ENCODE data around the gene LARP4B. TPM values are rescaled to one million over a fixed set of nuclear protein-coding genes. Genes with fewer than 3 reads are reported as not detected.
A peak's percentile ranks its signal among the peaks of the same experiment; 100 is the strongest.

The LARP4B gene
- total and polyA plus RNA-seq, 2 of the 13 experiments (the other 11 are each of a cell fraction or from before 2014, with no cell fraction given), result 19.5 to 30.2 TPM

DNA sequence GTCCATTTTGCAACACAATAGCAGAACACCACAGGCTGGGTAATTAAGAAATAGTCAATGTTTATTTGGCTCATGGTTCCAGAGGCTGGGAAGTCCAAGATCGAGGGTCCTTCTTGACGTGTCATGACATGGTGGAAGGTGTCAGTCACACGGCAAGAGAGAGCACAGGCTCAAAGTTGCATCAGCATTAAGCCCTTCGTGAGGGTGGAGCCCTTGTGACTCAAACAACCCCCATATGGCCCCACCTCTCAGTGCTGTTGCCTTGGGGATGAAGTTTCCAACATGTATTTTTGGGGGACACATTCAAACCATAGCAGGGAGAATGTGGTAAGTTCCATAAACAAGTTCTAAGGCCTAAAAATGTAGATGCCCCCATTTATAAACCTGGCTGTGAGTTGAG is 32.1 kb upstream of the LARP4B start (continued):
- TF ChIP-seq AFF4 (CRISPR knock-in tag; IDR thresholded peaks at IDR 0.05) (no peak), RAD21 (CRISPR knock-in tag; IDR thresholded peaks at IDR 0.05) (no peak), ZNF432 (CRISPR knock-in tag; IDR thresholded peaks at IDR 0.05; ENCODE audit: borderline replicate concordance) (no peak), IRX3 (CRISPR knock-in tag; IDR thresholded peaks at IDR 0.05; ENCODE audit: borderline replicate concordance, low read depth) (no peak), ZNF691 (CRISPR knock-in tag; IDR thresholded peaks at IDR 0.05; ENCODE audit: borderline replicate concordance, low read depth) (no peak), SUZ12 (IDR thresholded peaks at IDR 0.05; ENCODE audit: low read depth, low read length) (no peak), ATF4 (CRISPR knock-in tag; IDR thresholded peaks at IDR 0.05) (peak in 1 of 2 experiments; percentile 60; a peak in 1 of 4 replicates), MYNN (CRISPR knock-in tag; IDR thresholded peaks at IDR 0.05; ENCODE audit: low read depth) (no peak), MATR3 (CRISPR knock-in tag; IDR thresholded peaks at IDR 0.05) (no peak), ZNF414 (CRISPR knock-in tag; IDR thresholded peaks at IDR 0.05) (no peak), FOXM1 (CRISPR knock-in tag; IDR thresholded peaks at IDR 0.05) (no peak), ZNF335 (CRISPR knock-in tag; IDR thresholded peaks at IDR 0.05) (no peak)
- TF ChIP-seq, protein P1, sequence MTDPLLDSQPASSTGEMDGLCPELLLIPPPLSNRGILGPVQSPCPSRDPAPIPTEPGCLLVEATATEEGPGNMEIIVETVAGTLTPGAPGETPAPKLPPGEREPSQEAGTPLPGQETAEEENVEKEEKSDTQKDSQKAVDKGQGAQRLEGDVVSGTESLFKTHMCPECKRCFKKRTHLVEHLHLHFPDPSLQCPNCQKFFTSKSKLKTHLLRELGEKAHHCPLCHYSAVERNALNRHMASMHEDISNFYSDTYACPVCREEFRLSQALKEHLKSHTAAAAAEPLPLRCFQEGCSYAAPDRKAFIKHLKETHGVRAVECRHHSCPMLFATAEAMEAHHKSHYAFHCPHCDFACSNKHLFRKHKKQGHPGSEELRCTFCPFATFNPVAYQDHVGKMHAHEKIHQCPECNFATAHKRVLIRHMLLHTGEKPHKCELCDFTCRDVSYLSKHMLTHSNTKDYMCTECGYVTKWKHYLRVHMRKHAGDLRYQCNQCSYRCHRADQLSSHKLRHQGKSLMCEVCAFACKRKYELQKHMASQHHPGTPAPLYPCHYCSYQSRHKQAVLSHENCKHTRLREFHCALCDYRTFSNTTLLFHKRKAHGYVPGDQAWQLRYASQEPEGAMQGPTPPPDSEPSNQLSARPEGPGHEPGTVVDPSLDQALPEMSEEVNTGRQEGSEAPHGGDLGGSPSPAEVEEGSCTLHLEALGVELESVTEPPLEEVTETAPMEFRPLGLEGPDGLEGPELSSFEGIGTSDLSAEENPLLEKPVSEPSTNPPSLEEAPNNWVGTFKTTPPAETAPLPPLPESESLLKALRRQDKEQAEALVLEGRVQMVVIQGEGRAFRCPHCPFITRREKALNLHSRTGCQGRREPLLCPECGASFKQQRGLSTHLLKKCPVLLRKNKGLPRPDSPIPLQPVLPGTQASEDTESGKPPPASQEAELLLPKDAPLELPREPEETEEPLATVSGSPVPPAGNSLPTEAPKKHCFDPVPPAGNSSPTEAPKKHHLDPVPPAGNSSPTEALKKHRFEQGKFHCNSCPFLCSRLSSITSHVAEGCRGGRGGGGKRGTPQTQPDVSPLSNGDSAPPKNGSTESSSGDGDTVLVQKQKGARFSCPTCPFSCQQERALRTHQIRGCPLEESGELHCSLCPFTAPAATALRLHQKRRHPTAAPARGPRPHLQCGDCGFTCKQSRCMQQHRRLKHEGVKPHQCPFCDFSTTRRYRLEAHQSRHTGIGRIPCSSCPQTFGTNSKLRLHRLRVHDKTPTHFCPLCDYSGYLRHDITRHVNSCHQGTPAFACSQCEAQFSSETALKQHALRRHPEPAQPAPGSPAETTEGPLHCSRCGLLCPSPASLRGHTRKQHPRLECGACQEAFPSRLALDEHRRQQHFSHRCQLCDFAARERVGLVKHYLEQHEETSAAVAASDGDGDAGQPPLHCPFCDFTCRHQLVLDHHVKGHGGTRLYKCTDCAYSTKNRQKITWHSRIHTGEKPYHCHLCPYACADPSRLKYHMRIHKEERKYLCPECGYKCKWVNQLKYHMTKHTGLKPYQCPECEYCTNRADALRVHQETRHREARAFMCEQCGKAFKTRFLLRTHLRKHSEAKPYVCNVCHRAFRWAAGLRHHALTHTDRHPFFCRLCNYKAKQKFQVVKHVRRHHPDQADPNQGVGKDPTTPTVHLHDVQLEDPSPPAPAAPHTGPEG (CRISPR knock-in tag; IDR thresholded peaks at IDR 0.05), result no peak
- TF ChIP-seq, protein P2, sequence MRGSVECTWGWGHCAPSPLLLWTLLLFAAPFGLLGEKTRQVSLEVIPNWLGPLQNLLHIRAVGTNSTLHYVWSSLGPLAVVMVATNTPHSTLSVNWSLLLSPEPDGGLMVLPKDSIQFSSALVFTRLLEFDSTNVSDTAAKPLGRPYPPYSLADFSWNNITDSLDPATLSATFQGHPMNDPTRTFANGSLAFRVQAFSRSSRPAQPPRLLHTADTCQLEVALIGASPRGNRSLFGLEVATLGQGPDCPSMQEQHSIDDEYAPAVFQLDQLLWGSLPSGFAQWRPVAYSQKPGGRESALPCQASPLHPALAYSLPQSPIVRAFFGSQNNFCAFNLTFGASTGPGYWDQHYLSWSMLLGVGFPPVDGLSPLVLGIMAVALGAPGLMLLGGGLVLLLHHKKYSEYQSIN (CRISPR knock-in tag; IDR thresholded peaks at IDR 0.05; ENCODE audit: borderline replicate concordance), result no peak
